GM08714 (cell line): ENCODE measurements around the gene SUDS3.
"Not testable (repeated sequence)": the region's sequence is repeated elsewhere in the genome, so short reads cannot be mapped to it uniquely, and the experiment has no call there.

Experiments
- H3K4me3 ChIP-seq: fragments of 200-500 bp; sonication (Bioruptor generic); 2 replicates; pipeline ENCODE4 v1.5.1; 2014; ENCODE audit warnings: mild to moderate bottlenecking, low read length, inconsistent platforms
- ZNF274 ChIP-seq: IDR thresholded peaks from 2 replicates; pipeline ENCODE4 v1.6.1; 2012; ENCODE audit warnings: mild to moderate bottlenecking, low read depth, low read length

The SUDS3 gene

DNA sequence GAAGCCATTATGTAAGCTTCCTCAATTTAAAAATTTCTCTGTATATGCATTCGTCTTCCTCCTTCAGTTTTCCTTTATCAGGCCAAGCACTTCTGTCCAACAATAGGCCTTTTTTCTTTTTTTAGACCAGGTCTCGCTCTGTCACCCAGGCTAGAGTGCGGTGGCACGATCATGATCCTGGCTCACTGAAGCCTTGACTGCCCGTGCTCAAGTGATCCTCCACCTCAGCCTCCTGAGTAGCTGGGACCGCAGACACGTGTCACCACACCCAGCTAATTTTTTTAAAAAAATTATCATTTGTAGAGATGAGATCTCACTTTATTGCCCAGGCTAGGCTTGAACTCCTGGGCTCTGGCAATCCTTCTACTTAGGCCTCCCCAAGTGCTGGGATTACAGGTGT, 29.5 kb upstream of the SUDS3 start:
- no peak for TF ChIP-seq ZNF274
- no peak overlapping the region; the same call in 1 of the 2 replicates for H3K4me3 ChIP-seq

DNA sequence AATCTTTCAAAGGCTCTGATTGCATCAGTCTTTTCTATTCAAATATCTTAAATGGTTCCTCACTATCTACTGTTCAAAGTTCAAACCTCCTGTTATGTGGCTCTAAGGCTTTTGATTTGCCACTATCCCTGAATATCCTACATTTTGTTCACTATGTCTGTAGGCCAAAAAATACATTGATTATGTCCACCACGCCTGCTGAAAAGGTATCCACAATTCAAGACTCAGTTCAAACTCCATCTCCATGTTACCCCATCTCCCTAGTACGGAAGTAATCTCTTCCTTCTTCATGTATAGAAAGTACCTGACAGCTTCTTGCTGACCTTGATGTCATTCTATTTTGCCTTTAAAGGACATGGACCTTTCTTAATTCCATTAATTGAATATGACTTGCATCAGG, 28.4 kb upstream of the SUDS3 start:
- H3K4me3 ChIP-seq: no peak overlapping the region
- TF ChIP-seq ZNF274: no peak

DNA sequence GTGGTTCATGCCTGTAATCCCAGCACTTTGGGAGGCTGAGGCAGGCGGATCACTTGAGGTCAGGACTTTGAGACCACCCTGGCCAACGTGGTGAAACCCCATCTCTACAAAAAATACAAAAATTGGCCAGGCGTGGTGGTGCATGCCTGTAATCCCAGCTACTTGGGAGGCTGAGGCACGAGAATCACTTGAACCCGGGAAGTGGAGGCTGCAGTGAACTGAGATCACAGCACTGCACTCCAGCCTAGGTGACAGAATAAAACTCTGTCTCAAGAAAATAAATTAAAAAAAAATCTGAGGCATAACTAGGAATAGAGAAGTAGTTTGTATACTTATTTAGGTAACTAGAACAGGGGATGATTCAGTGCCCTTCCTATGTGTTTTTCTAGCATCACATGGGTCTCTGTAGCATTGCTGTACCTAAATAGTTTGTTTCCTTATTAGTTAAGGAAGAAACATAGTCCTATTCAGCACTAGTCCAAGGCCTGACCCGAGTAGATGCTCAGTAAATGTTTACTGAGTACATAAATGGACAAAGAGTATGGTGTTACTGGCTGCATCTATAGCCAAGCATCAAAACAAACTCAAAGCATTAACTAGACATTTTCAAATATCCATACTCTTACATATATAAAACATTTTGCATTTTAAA, 25.3 kb upstream of the SUDS3 start:
- H3K4me3 ChIP-seq: no peak overlapping the region
- no peak for TF ChIP-seq ZNF274

GRCh38 chr12:118353721-118354120, 22.6 kb upstream of the SUDS3 start:
- no peak for TF ChIP-seq ZNF274
- no peak overlapping the region for H3K4me3 ChIP-seq

- not testable (repeated sequence) for H3K4me3 ChIP-seq
These were observed 21.9 kb upstream of the SUDS3 start for GRCh38 chr12:118354503-118354902.

- H3K4me3 ChIP-seq: no peak overlapping the region
- no peak for TF ChIP-seq ZNF274
These were observed 21.5 kb upstream of the SUDS3 start for GRCh38 chr12:118354903-118355302.

- TF ChIP-seq ZNF274: no peak
- no peak overlapping the region for H3K4me3 ChIP-seq
These were observed 20.5 kb upstream of the SUDS3 start for GRCh38 chr12:118355843-118356242.

- peak overlapping the region; percentile 36 for H3K4me3 ChIP-seq
These were observed 19.5 kb upstream of the SUDS3 start for GRCh38 chr12:118356809-118357256.

DNA sequence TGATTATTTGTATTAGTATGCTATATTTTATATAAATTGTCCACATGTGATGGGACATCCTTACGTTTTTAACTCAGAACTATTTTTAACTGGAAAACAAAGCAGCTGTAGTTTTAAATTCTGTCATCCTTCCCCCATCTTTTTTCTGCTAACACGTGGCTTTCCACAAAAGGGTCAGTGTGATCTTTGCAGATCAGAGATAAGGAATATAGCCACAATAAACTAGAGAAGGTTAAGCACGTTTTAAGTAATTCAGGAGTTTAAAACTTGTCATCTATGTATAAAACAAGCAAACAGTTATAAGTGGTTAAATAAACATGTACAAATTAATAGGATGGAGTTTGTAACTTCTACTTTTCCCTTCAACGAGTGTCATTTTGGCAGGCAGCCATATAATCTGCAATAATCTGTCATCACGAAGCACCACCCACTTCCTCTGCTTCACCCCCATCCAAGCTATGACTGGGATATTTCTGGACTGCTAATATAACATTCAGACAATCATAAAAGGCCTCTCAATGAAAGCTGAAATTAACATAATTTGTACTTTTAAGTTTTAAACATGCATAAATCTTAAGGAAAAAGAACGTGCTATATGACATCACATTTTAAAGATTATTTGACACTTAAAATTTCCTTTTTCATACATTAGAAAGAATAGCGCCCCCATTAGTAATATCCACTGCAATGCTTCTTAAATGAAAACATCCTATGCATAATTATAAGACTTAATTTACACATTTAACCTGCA, 18.9 kb upstream of the SUDS3 start:
- peak overlapping the region; percentile 36; the same call in 1 of the 2 replicates for H3K4me3 ChIP-seq
- TF ChIP-seq ZNF274: no peak

More at GRCh38 chr12:118356809-118357256, 19.5 kb upstream of the SUDS3 start:
- no peak for TF ChIP-seq ZNF274

DNA sequence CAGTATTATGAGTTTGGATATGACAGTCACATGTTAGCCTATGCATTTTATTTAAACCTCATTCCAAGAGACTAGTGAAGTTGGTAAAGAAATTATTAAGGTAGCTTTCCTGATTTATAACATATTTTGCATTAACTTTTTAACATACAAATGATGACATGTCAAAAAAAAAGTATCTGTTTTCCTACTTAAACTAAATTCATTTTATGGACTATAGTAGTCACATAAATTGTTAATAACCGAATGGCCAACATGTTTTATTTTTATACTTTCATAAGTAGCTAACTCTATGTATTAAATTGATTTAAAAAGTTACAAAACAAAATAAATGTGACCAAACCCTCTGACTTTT, 18.4 kb upstream of the SUDS3 start:
- H3K4me3 ChIP-seq: peak overlapping the region; percentile 36; the same call in 1 of the 2 replicates
- TF ChIP-seq ZNF274: no peak

DNA sequence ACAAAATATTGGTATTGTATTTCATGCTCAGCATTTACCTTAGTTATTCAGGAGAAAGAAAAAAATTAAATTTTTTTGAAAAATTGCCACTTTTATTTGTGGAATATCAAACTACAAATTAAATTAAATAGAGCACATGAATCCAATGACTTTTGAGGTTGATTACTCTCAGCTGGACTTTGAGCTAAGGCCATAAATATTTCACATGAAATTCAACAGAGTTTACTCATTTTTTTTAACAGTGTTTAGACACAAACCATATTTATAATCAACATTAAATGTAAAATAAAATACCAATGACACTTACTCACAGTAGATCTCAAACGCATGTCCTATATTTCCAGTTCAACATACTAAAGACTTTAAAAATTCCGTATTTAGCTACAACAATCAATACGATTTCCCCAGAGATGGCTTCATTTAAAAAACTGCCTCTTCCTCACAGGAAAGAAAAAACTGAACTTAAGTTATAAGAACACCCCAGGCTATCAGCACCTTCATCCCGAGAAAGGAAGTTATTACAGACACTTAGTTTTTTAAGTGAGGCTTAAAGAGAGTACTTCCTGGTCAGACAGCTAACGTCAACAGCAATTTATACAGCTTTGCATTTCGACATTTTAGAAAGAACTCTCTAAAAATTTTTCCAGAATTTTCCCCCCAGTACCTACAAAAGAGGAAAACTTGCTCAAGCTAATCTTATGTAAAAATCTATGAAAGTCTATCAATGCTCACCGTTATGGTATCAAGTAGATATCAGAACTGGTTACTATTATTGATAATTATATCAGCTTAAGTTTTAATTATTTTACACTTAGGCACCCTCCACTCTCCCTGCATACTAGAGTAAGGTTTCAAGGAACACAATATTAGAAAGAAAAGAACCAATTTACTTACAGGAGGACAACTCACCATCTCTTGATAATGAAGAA, 17.5 kb upstream of the SUDS3 start:
- no peak for TF ChIP-seq ZNF274
- peak overlapping the region; percentile 36; the same call in 1 of the 2 replicates for H3K4me3 ChIP-seq

GRCh38 chr12:118359541-118359915, 16.8 kb upstream of the SUDS3 start:
- H3K4me3 ChIP-seq: peak overlapping the region; percentile 36; the same call in 1 of the 2 replicates
- no peak for TF ChIP-seq ZNF274

DNA sequence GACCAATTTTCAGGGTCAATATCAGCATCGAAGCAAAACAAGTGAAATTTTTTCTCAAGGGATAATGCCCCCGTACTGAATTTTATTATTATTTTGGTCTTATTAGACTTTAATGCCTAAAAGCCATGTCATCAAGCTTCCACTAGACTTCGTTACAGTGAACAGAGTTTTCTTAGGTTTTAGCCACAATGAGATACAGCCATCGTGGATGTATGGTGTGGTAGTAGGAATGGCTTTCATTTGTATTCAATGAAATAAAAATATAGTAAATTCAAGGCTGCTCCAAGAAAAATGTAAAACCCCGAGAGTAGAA, 15.3 kb upstream of the SUDS3 start:
- H3K4me3 ChIP-seq: no peak overlapping the region
- TF ChIP-seq ZNF274: no peak

GRCh38 chr12:118361889-118362288, 14.5 kb upstream of the SUDS3 start:
- no peak for TF ChIP-seq ZNF274
- no peak overlapping the region for H3K4me3 ChIP-seq

DNA sequence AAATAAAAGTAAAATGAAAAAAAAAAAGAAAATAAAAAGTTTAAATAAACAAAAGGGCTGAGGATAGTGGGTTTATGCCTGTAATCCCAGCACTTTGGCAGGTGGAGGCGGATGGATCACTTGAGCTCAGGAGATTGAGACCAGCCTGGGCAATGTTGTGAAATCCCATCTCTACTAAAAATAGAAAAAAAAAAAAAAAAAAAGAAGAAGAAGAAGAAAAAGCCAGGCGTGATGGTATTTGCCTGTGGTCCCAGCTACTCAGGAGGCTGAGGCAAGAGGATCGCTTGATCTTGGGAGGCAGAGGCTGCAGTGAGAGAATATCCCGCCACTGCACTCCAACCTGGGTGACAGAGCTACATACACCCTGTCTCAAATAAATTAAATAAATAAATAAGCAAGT, 7.5 kb upstream of the SUDS3 start:
- TF ChIP-seq ZNF274: no peak
- H3K4me3 ChIP-seq: no peak overlapping the region

DNA sequence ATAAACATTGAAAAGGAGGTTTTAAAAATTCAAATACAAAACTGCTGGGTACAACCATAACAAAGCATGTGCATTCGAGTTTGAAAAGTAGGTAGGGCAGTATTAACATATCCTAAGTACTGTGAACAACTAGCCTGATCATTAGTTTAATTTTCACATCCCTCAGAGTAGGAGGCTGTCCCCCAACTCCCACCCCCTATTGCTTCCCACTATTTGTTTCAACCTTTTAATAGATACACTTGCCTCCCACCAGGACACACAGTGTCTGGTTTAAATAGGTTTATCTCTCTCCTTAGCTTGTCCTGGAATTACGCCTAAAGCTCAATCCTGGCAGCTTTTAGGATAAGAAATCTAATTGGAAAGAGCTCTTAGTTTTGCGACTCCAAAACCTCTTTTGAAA, 5.8 kb upstream of the SUDS3 start:
- H3K4me3 ChIP-seq: peak overlapping the region; percentile 97; the same call in 1 of the 2 replicates
- no peak for TF ChIP-seq ZNF274
